Aorta (tissue), 5 donors: ENCODE measurements around the gene ADRA1B. TPM values are rescaled to one million over a fixed set of nuclear protein-coding genes. Genes with fewer than 3 reads are reported as not detected.
A peak's percentile ranks its signal among the peaks of the same experiment; 100 is the strongest.

Experiments
- ATAC-seq: fragments of 200-7000 bp; cut with Tn5 transposase; one replicate; pipeline ENCODE4 v1.9.1; 2022; ENCODE audit warnings: moderate library complexity; ENCODE audit not compliant: low FRiP score
- DNase-seq, 2 donors: peaks; one replicate each; pipeline ENCODE4 v3.0.0-alpha.2; 2020
- H3K27ac ChIP-seq, 2 donors: one replicate each; pipeline ENCODE4 v1.5.1; 2013; ENCODE audit warnings: low read length in 2 of 2, mild to moderate bottlenecking in 2 of 2, moderate library complexity in 2 of 2, control low read depth in 1 of 2, inconsistent platforms in 1 of 2, low read depth in 1 of 2
- H3K27me3 ChIP-seq, 2 donors: one replicate each; pipeline ENCODE4 v1.6.1; 2013; ENCODE audit warnings: control low read depth in 1 of 2, low read length in 1 of 2, mild to moderate bottlenecking in 1 of 2, moderate library complexity in 1 of 2; ENCODE audit not compliant: insufficient read depth in 2 of 2, control insufficient read depth in 1 of 2
- H3K36me3 ChIP-seq, 2 donors: one replicate each; pipeline ENCODE4 v1.6.1; 2013; ENCODE audit warnings: control low read depth in 1 of 2, low read length in 1 of 2, mild to moderate bottlenecking in 1 of 2; ENCODE audit not compliant: insufficient read depth in 2 of 2, control insufficient read depth in 1 of 2
- H3K4me1 ChIP-seq, 2 donors: one replicate each; pipeline ENCODE4 v1.6.1; 2013; ENCODE audit warnings: low read length in 2 of 2, control low read depth in 1 of 2, mild to moderate bottlenecking in 1 of 2, moderate library complexity in 1 of 2; ENCODE audit not compliant: insufficient read depth in 2 of 2, control insufficient read depth in 1 of 2
- H3K4me3 ChIP-seq, 2 donors: one replicate each; pipeline ENCODE4 v1.5.1; 2013; ENCODE audit warnings: low read length in 2 of 2, control low read depth in 1 of 2, mild to moderate bottlenecking in 1 of 2
- H3K9me3 ChIP-seq: one replicate; pipeline ENCODE4 v1.6.1; 2013; ENCODE audit warnings: mild to moderate bottlenecking, low read length; ENCODE audit not compliant: control insufficient read depth
- WGBS, 2 donors: extraction: QIAGEN DNeasy Blood & Tissue Kit; methylation state at CpG; one replicate each; pipeline ENCODE4 v1.1.7; 2013; 5-methylcytosine and 5-hydroxymethylcytosine counted together
- intact Hi-C, 2 donors: fragments of 100-400 bp; cut with DNase I; formaldehyde crosslinking; loops; one replicate each; pipeline versions ENCODE4 v1.14.2 to v1.15.0; 2022
- polyA plus RNA-seq, 2 donors: library from polyadenylated mRNA; stranded (reverse); fragments of 200-250 nt; gene quantifications; one replicate each; pipeline ENCODE4 v1.2.3, GENCODE V29; 2013
- total RNA-seq, 2 donors: library from RNA; stranded (reverse); fragmentation: NEBNext Ultra II Directional; extraction: Animal tissue kit (Norgen Biotek cat#: 25700); gene quantifications; one replicate each; pipeline ENCODE4 v1.2.1, GENCODE V29; 2021
- donor health status: healthy with polysubstance abuse.
- donor health status: Bipolar disorder and iron deficiency.
- donor health status: DM: no; HTN: no; CAD: no.
- donor health status: DM: no; HTN: no; CAD: no.
- donor health status: DM: yes; HTN: yes; CAD: no.

Gene ADRA1B
- total and polyA plus RNA-seq, 4 donors, result 3.8 to 16.0 (median 6.7) TPM

DNA sequence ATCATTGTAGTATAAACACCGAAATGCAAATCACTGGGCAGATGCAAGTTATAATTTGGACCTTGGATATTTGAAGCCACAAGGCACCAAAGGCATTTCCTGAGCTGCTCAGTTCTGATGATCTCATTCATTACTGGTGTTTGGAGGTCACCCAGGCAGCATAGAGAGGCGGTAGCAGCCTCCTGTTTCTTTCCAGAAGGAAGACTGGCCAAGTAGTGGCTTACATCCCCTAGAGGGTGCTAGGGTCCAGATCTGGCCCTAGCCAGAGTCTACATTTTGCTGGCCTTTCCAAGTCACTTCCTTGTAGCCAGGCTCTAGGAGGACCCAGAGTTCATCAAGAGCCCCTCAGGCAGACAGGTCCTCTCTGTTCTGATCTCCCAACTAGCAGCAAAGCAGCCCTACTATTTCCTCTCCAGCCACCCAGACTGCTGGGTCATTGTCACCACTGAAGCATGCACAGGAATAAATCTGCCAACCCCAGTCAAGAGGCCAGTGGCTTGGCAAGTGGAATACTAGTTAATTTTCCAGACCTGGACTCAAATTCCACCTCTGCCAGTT lies 59.3 kb downstream of the ADRA1B start:
- no peaks in the 10 kb centered on the region for H3K9me3 ChIP-seq
- no peaks in the 10 kb centered on the region for H3K27me3 ChIP-seq
- peak; percentile 86 for ATAC-seq
- DNase-seq, result peak in 1 of 2 donors; percentile 69
- peak overlapping the region; percentile 63 to 95 for H3K27ac ChIP-seq
- peaks cover 3 to 4% of the 10 kb centered on the region in 2 donors for H3K4me1 ChIP-seq
- H3K4me3 ChIP-seq, result no peak overlapping the region
- WGBS, 2 donors, result 6 to 8% methylated on average over 2 of the region's 2 CpGs
- H3K36me3 ChIP-seq, result no peaks in the 10 kb centered on the region
- intact Hi-C loops, result loop anchor here in 1 of 2 donors (5.0 to 10.0 kb wide), 2 partner anchors 58 to 221 kb away; partner anchors contain the start of gene ADRA1B

DNA sequence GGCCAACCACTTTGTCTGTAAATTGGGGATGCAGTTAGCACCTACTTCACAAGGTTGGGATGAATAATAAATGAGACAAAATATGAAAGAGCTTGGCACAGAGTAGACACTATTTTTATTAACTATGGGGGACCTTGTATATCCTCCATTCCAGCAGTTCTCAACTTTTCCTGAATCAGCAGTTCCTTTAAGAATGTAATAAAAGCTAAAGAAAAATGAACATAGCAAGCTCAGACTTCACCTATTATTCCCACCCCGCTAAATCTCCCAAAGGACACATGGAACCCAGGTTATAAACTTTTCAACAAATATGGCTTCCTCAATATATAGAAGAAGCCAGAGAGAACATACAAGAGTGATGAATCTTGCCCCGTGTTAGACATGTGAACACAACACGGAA lies 60.6 kb downstream of the ADRA1B start:
- Histone ChIP-seq H3K4me1 (peaks cover 3 to 4% of the 10 kb centered on the region in 2 donors), H3K27ac (no peak overlapping the region), H3K4me3 (no peak overlapping the region), H3K36me3 (no peaks in the 10 kb centered on the region), H3K27me3 (no peaks in the 10 kb centered on the region), H3K9me3 (no peaks in the 10 kb centered on the region)
- DNase-seq (no peak), ATAC-seq (no peak)
- intact Hi-C loops, result loop anchor here in 1 of 2 donors (5.0 to 10.0 kb wide), 2 partner anchors 60 to 222 kb away; partner anchors contain the start of gene ADRA1B
- 95 to 96% methylated on average over 3 of the region's 3 CpGs for WGBS, 2 donors

DNA sequence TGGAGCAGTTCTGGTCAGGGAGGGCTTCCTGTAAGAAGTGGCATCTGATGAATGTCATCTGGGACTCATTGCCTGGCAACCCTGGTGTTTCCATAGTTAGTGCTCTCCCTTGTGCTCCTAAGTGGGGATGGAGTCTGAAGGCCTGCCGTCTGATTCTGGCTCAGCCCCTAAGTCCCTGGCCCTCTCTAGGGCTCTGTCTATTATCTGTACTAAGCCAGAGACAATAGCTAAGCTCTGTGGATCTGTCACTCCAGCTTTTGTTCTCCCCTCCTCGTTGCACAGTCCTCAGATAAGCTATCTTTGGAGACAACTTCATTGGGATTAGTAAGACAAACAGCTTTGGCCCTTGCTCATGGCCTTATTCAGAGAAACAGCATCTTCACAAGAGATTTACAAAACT lies 62.1 kb downstream of the ADRA1B start:
- H3K4me3 ChIP-seq, result no peak overlapping the region
- WGBS, 2 donors, result 43 to 46% methylated on average over 2 of the region's 2 CpGs
- no peaks in the 10 kb centered on the region for H3K9me3 ChIP-seq
- intact Hi-C loops, result loop anchor here in 1 of 2 donors (5.0 to 10.0 kb wide), 2 partner anchors 61 to 224 kb away; partner anchors contain the start of gene ADRA1B
- DNase-seq (no peak), ATAC-seq (no peak)
- H3K27ac ChIP-seq, result no peak overlapping the region
- H3K27me3 ChIP-seq, result no peaks in the 10 kb centered on the region
- H3K4me1 ChIP-seq, result peaks cover 3 to 4% of the 10 kb centered on the region in 2 donors
- no peaks in the 10 kb centered on the region for H3K36me3 ChIP-seq

DNA sequence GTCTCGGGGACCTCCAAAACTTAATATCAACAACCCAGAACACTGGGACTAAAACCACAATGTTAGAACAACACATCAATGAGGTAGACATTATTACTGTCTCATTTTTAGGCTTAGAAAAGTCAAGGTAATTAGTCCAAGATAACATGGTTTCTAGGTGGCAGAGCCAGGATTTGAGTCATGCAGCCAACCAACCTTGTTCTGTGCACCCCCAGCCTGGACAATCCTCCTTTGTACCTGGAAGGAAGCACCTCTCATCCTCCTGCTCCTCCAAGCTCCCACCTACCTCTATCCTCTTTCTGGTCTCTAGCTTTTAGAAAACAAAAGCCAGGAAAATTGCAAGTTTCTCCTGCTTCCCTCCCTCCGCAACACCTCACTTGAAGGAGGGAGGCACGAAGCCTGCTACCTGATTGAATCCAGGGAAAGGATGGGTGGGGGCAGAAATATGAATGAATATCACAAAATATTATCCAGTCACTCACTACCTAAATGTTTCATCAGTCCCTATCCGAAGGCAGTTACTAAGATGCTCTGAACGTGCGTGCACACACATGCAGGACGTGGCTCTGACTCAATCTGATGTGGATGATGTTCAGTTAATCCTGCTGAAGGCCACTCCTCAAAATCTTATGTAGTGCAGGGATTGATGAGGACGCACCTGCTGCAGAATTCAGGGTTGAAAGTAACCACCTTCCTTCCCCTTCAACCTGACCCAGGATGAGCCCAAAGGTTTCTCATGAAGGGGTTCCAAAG lies 66.3 kb downstream of the ADRA1B start:
- 91 to 92% methylated on average over 8 of the region's 8 CpGs for WGBS, 2 donors
- H3K4me1 ChIP-seq, result no peaks in the 10 kb centered on the region
- DNase-seq, result no peak
- intact Hi-C loops, result loop anchor here in 1 of 2 donors (10.0 kb wide), 2 partner anchors 468 to 698 kb away; no protein-coding TSS in a partner anchor
- H3K27me3 ChIP-seq, result no peaks in the 10 kb centered on the region
- no peaks in the 10 kb centered on the region for H3K36me3 ChIP-seq
- no peak overlapping the region for H3K4me3 ChIP-seq
- no peak for ATAC-seq
- no peaks in the 10 kb centered on the region for H3K9me3 ChIP-seq
- H3K27ac ChIP-seq, result no peak overlapping the region

DNA sequence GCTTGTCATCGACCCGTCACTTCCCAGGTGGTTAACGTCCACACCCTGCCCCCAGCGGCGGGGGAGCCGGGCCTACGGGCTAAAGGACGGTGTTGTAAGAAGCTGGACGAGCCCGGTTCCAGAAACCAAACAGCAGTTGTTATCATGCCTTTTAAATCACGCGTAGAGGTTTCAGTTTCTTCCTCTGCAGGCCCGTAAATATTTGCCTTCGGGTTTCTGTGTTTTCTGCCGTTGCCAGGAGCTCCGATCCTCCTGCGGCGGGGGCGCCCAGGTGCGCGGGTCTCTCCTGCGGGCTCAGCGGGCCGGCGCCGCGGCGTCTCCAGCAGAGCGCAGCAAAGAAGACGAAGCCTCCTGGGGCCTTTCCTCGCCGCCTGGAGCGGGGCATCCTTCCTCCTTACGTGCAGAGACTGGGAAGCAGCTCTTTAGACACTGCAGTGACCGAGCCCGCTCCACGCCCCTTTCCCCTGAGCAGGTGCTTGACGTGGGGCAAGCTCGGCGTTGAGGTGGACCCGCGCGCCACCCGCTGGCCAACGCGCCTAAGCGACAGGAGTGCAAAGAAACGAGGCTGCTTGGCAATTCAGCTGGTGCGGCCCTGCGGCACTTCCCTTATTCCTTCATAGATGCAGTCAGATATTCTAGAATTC lies 70.9 kb downstream of the ADRA1B start:
- Histone ChIP-seq H3K36me3 (no peaks in the 10 kb centered on the region), H3K4me1 (no peaks in the 10 kb centered on the region), H3K9me3 (no peaks in the 10 kb centered on the region), H3K4me3 (peak overlapping the region in 1 of 2 donors; percentile 8), H3K27ac (no peak overlapping the region), H3K27me3 (no peaks in the 10 kb centered on the region)
- peak; percentile 82 to 92 for DNase-seq
- whole genome bisulfite sequencing, 2 donors, result 1% methylated on average over 50 of the region's 50 CpGs
- peak; percentile 84 for ATAC-seq
- intact Hi-C loops, result loop anchor here (1.0 to 10.0 kb wide), 6 partner anchors 210 to 702 kb away; no protein-coding TSS in a partner anchor

DNA sequence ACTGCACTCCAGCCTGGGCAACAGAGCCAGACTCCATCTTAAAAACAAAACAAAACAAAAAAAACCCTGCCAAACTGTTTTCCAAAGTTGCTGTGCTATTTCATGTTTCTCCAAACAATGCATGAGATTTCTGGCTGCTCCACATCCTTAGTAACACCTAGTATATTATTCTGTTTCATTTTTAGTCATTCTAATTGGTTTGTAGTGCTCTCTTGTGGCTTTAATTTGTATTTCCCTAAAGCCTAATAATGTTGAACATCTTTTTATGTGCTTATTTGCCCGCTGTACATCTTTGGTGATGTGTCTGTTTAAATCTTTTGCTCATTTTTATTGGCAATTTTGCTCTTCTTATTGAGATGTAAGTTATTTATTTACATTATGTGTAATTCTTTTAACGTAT lies 74.2 kb downstream of the ADRA1B start:
- Histone ChIP-seq H3K27ac (no peak overlapping the region), H3K27me3 (no peaks in the 10 kb centered on the region), H3K9me3 (peaks cover 3% of the 10 kb centered on the region), H3K36me3 (peaks cover 0 to 4% of the 10 kb centered on the region in 2 donors), H3K4me1 (no peaks in the 10 kb centered on the region), H3K4me3 (no peak overlapping the region)
- ATAC-seq, result no peak
- intact Hi-C loops, result no loop called here
- WGBS, 2 donors, result 80 to 82% methylated on average over 2 of the region's 2 CpGs
- no peak for DNase-seq

DNA sequence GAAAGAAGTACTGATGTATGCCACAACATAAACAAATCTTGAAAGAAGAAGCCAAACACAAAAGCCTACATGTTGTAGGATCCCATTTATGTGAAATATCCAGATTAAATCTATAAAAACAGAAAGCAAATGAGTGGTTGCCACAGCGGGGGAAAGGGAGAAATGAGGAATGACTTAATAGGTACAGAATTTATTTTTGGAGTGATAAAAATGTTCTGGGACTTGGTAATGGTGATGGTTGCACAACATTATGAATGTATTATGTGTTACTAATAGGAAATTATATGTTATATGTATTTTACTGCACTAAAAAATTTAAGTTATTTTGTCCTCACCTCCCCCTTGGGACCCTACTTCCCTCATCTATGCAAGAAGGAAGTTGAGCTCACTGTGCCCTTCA lies 76.3 kb downstream of the ADRA1B start:
- intact Hi-C loops, result no loop called here
- Histone ChIP-seq H3K27ac (no peak overlapping the region), H3K4me1 (no peaks in the 10 kb centered on the region), H3K36me3 (peaks cover 0 to 4% of the 10 kb centered on the region in 2 donors), H3K9me3 (peaks cover 3% of the 10 kb centered on the region), H3K27me3 (no peaks in the 10 kb centered on the region), H3K4me3 (no peak overlapping the region)
- no peak for ATAC-seq
- 67 to 81% methylated on average over 1 of the region's 1 CpG for WGBS, 2 donors
- DNase-seq, result no peak

DNA sequence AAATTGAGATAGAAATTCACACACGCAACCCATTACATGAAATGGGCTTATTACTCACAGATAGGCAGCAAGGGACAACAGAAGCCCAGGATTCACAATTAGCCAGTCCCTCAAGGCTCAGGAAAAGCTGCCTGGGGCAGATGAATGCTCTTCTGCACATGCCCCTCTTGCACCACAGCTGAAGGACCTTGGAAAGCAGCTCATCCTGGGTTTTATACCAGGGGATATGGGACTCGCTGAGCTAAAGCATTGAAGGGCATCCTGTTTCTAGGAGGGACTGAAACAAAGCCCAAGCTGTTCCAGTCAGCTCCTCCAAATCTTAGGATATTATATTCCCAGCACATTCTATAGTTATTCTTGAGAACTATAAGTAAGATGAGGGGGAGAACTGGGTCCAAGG lies 76.9 kb downstream of the ADRA1B start:
- peaks cover 0 to 4% of the 10 kb centered on the region in 2 donors for H3K36me3 ChIP-seq
- no peak overlapping the region for H3K27ac ChIP-seq
- intact Hi-C loops, result no loop called here
- no peaks in the 10 kb centered on the region for H3K27me3 ChIP-seq
- H3K4me1 ChIP-seq, result no peaks in the 10 kb centered on the region
- no peak overlapping the region for H3K4me3 ChIP-seq
- no peak for DNase-seq
- ATAC-seq, result no peak
- peaks cover 3% of the 10 kb centered on the region for H3K9me3 ChIP-seq
- 94 to 96% methylated on average over 2 of the region's 2 CpGs for WGBS, 2 donors
